Left renal cortex interstitium (tissue), 4 donors: Measurements from ENCODE around the gene UPP2. TPM values are rescaled to one million over a fixed set of nuclear protein-coding genes. Genes with fewer than 3 reads are reported as not detected.

Experiments
- polyA plus RNA-seq, 4 donors: library from polyadenylated mRNA; unstranded; fragments of 120-200 nt; gene quantifications; one replicate each; pipeline ENCODE4 v1.2.1, GENCODE V29; 2013; ENCODE audit not compliant: insufficient read length in 4 of 4

Gene UPP2
- polyA plus RNA-seq, 4 donors, result 2.3 to 10.9 (median 9.2) TPM

Other genes with a start within 250 kb of the UPP2 start
- 10 to 100 TPM; 24.5 to 33.8 (median 27.0) TPM for gene ACVR1, start 225.5 kb upstream of the UPP2 start, polyA plus RNA-seq